IPS-18c (cell line): ENCODE measurements around the gene TMEM147.
"Not testable (repeated sequence)": the region's sequence is repeated elsewhere in the genome, so short reads cannot be mapped to it uniquely, and the experiment has no call there.

Source experiments
- H3K4me3 ChIP-seq: 2 replicates; pipeline ENCODE4 v1.7.0; 2013; ENCODE audit warnings: low read depth, mild to moderate bottlenecking, low read length, moderate library complexity; ENCODE audit not compliant: insufficient read depth
- H3K9me3 ChIP-seq: one replicate; pipeline ENCODE4 v1.6.1; 2013; ENCODE audit warnings: mild to moderate bottlenecking, low read length, moderate library complexity; ENCODE audit not compliant: control insufficient read depth, insufficient read depth

TMEM147 gene

GRCh38 chr19:35569281-35569781, 23.9 kb downstream of the TMEM147 start:
- no peak overlapping the region for H3K4me3 ChIP-seq
- H3K9me3 ChIP-seq, result no peaks in the 10 kb centered on the region

GRCh38 chr19:35571406-35571965, 26.1 kb downstream of the TMEM147 start:
- Histone ChIP-seq H3K9me3 (peaks cover 1% of the 10 kb centered on the region), H3K4me3 (no peak overlapping the region)

GRCh38 chr19:35577918-35578317, 32.5 kb downstream of the TMEM147 start:
- Histone ChIP-seq H3K4me3 (no peak overlapping the region), H3K9me3 (peaks cover 4% of the 10 kb centered on the region)

- Histone ChIP-seq H3K9me3 (peaks cover 4% of the 10 kb centered on the region), H3K4me3 (no peak overlapping the region)
Measured at GRCh38 chr19:35578707-35579106, 33.3 kb downstream of the TMEM147 start.

GRCh38 chr19:35582760-35583159, 37.3 kb downstream of the TMEM147 start:
- Histone ChIP-seq H3K9me3 (peaks cover 2% of the 10 kb centered on the region), H3K4me3 (no peak overlapping the region)

GRCh38 chr19:35585848-35586247, 40.4 kb downstream of the TMEM147 start, which contains the start of gene PMIS2:
Gene PMIS2, plus strand, starts transcription at chr19:35586173. Its CDS starts 87 bp downstream, at chr19:35586260.
- H3K4me3 ChIP-seq, result no peak within 1 kb of the TSS
- H3K9me3 ChIP-seq, result peaks cover 2% of the 10 kb centered on the region

GRCh38 chr19:35587321-35587720, 41.9 kb downstream of the TMEM147 start:
- H3K4me3 ChIP-seq, result no peak overlapping the region
- peaks cover 2% of the 10 kb centered on the region for H3K9me3 ChIP-seq

- H3K9me3 ChIP-seq, result peaks cover 2% of the 10 kb centered on the region
Measured at GRCh38 chr19:35590875-35591274, 45.4 kb downstream of the TMEM147 start.

GRCh38 chr19:35592226-35592625, 46.8 kb downstream of the TMEM147 start:
- no peak overlapping the region for H3K4me3 ChIP-seq
- H3K9me3 ChIP-seq, result no peaks in the 10 kb centered on the region

More at GRCh38 chr19:35590875-35591274, 45.4 kb downstream of the TMEM147 start:
- H3K4me3 ChIP-seq, result no peak overlapping the region

- H3K4me3 ChIP-seq, H3K9me3 ChIP-seq: not testable (repeated sequence)
Measured at GRCh38 chr19:35595026-35595425, 49.6 kb downstream of the TMEM147 start.

- Histone ChIP-seq H3K9me3 (no peaks in the 10 kb centered on the region), H3K4me3 (no peak overlapping the region)
Measured at GRCh38 chr19:35595928-35596327, 50.5 kb downstream of the TMEM147 start.

GRCh38 chr19:35596366-35596999, 51.1 kb downstream of the TMEM147 start:
- no peaks in the 10 kb centered on the region for H3K9me3 ChIP-seq
- H3K4me3 ChIP-seq, result no peak overlapping the region
